Measurements from ENCODE around the gene ABAT.
A peak's percentile ranks its signal among the peaks of the same experiment; 100 is the strongest.

The ABAT gene

GRCh38 chr16:8665529-8665928, 8.9 kb upstream of the ABAT start:
- peaks cover 0 to under 1% of the 10 kb centered on the region in 2 donors for H3K4me1 Mint-ChIP-seq
- no peaks in the 10 kb centered on the region for H3K27me3 Mint-ChIP-seq
- H3K4me3 Mint-ChIP-seq, result no peak overlapping the region
- no peak for DNase-seq
- no peak for ATAC-seq (replicated peaks)
- H3K27ac Mint-ChIP-seq, result no peak overlapping the region
- H3K9me3 Mint-ChIP-seq, result peaks cover 0 to 3% of the 10 kb centered on the region in 2 donors
- H3K36me3 Mint-ChIP-seq, result peaks cover 7 to 15% of the 10 kb centered on the region in 2 donors

GRCh38 chr16:8667492-8667891, 6.9 kb upstream of the ABAT start:
- Mint-ChIP-seq H3K4me3 (no peak overlapping the region), H3K36me3 (peaks cover 7 to 15% of the 10 kb centered on the region in 2 donors), H3K27ac (no peak overlapping the region), H3K9me3 (peaks cover 0 to 3% of the 10 kb centered on the region in 2 donors), H3K27me3 (no peaks in the 10 kb centered on the region), H3K4me1 (no peaks in the 10 kb centered on the region)
- DNase-seq (no peak), ATAC-seq (replicated peaks) (no peak)

- Mint-ChIP-seq H3K9me3 (peaks cover 0 to 3% of the 10 kb centered on the region in 2 donors), H3K4me1 (no peaks in the 10 kb centered on the region), H3K36me3 (peaks cover 7 to 15% of the 10 kb centered on the region in 2 donors), H3K27ac (no peak overlapping the region), H3K4me3 (no peak overlapping the region), H3K27me3 (no peaks in the 10 kb centered on the region)
- no peak for DNase-seq
- ATAC-seq (replicated peaks), result no peak
Observed at GRCh38 chr16:8668113-8668512, 6.3 kb upstream of the ABAT start.

- no peak overlapping the region for H3K27ac Mint-ChIP-seq
- H3K9me3 Mint-ChIP-seq, result peaks cover 0 to 3% of the 10 kb centered on the region in 2 donors
- H3K4me3 Mint-ChIP-seq, result no peak overlapping the region
- H3K4me1 Mint-ChIP-seq, result peaks cover 3 to 5% of the 10 kb centered on the region in 2 donors
- DNase-seq (no peak), ATAC-seq (replicated peaks) (no peak)
- peaks cover 7 to 15% of the 10 kb centered on the region in 2 donors for H3K36me3 Mint-ChIP-seq
- H3K27me3 Mint-ChIP-seq, result no peaks in the 10 kb centered on the region
Observed at GRCh38 chr16:8669481-8669880, 4.9 kb upstream of the ABAT start.

- ATAC-seq (replicated peaks) (no peak), DNase-seq (no peak)
- Mint-ChIP-seq H3K27ac (no peak overlapping the region), H3K9me3 (peaks cover 0 to 3% of the 10 kb centered on the region in 2 donors), H3K27me3 (no peaks in the 10 kb centered on the region), H3K4me3 (no peak overlapping the region), H3K36me3 (peaks cover 9 to 13% of the 10 kb centered on the region in 2 donors), H3K4me1 (peaks cover 5 to 9% of the 10 kb centered on the region in 2 donors)
Observed at GRCh38 chr16:8670014-8670560, 4.3 kb upstream of the ABAT start.

GRCh38 chr16:8673611-8674412, 605 bp upstream of the ABAT start:
- Mint-ChIP-seq H3K27ac (peak overlapping the region; percentile 75), H3K4me3 (peak overlapping the region; percentile 95 to 97)
- peak; percentile 52 to 56 for ATAC-seq (replicated peaks)

GRCh38 chr16:8675183-8676159, 1.1 kb downstream of the ABAT start:
- H3K4me1 Mint-ChIP-seq, result peaks cover 25 to 53% of the 10 kb centered on the region in 2 donors
- H3K36me3 Mint-ChIP-seq, result peaks cover 23 to 32% of the 10 kb centered on the region in 2 donors
- H3K27ac Mint-ChIP-seq, result peak overlapping the region; percentile 97
- H3K4me3 Mint-ChIP-seq, result peak overlapping the region; percentile 95 to 97
- no peak for DNase-seq
- ATAC-seq (replicated peaks), result peak; percentile 36 to 54
- H3K27me3 Mint-ChIP-seq, result no peaks in the 10 kb centered on the region
- peaks cover 6 to 8% of the 10 kb centered on the region in 2 donors for H3K9me3 Mint-ChIP-seq

More at GRCh38 chr16:8673611-8674412, 605 bp upstream of the ABAT start:
- no peak for DNase-seq
- Mint-ChIP-seq H3K4me1 (peaks cover 18 to 45% of the 10 kb centered on the region in 2 donors), H3K27me3 (no peaks in the 10 kb centered on the region), H3K9me3 (no peaks in the 10 kb centered on the region), H3K36me3 (peaks cover 10 to 20% of the 10 kb centered on the region in 2 donors)

- Mint-ChIP-seq H3K27ac (peak overlapping the region; percentile 82), H3K27me3 (no peaks in the 10 kb centered on the region), H3K36me3 (peaks cover 23 to 32% of the 10 kb centered on the region in 2 donors), H3K4me3 (peak overlapping the region; percentile 95 to 97), H3K9me3 (peaks cover 6 to 8% of the 10 kb centered on the region in 2 donors), H3K4me1 (peaks cover 25 to 60% of the 10 kb centered on the region in 2 donors)
- ATAC-seq (replicated peaks), result no peak
- DNase-seq, result no peak
Observed at GRCh38 chr16:8676160-8676547, 1.7 kb downstream of the ABAT start.

GRCh38 chr16:8676737-8677375, 2.4 kb downstream of the ABAT start:
- Mint-ChIP-seq H3K27me3 (no peaks in the 10 kb centered on the region), H3K27ac (peak overlapping the region; percentile 59), H3K9me3 (peaks cover 6 to 8% of the 10 kb centered on the region in 2 donors), H3K4me3 (peak overlapping the region in 1 of 2 donors; percentile 95), H3K36me3 (peaks cover 23 to 32% of the 10 kb centered on the region in 2 donors), H3K4me1 (peaks cover 25 to 61% of the 10 kb centered on the region in 2 donors)
- no peak for ATAC-seq (replicated peaks)
- DNase-seq, result no peak

- no peak for DNase-seq
- H3K4me1 Mint-ChIP-seq, result peaks cover 27 to 61% of the 10 kb centered on the region in 2 donors
Observed at GRCh38 chr16:8677481-8677880, 3.1 kb downstream of the ABAT start.

GRCh38 chr16:8678068-8678927, 3.9 kb downstream of the ABAT start:
- peaks cover 6 to 8% of the 10 kb centered on the region in 2 donors for H3K9me3 Mint-ChIP-seq
- H3K27me3 Mint-ChIP-seq, result no peaks in the 10 kb centered on the region
- DNase-seq (no peak), ATAC-seq (replicated peaks) (no peak)
- peaks cover 23 to 39% of the 10 kb centered on the region in 2 donors for H3K36me3 Mint-ChIP-seq
- H3K4me3 Mint-ChIP-seq, result no peak overlapping the region
- H3K27ac Mint-ChIP-seq, result no peak overlapping the region
- H3K4me1 Mint-ChIP-seq, result peaks cover 28 to 65% of the 10 kb centered on the region in 2 donors

More at GRCh38 chr16:8677481-8677880, 3.1 kb downstream of the ABAT start:
- Mint-ChIP-seq H3K27ac (no peak overlapping the region), H3K27me3 (no peaks in the 10 kb centered on the region), H3K36me3 (peaks cover 23 to 34% of the 10 kb centered on the region in 2 donors), H3K9me3 (peaks cover 6 to 8% of the 10 kb centered on the region in 2 donors), H3K4me3 (no peak overlapping the region)
- ATAC-seq (replicated peaks), result no peak

- no peak for DNase-seq
- peaks cover 28 to 46% of the 10 kb centered on the region in 2 donors for H3K36me3 Mint-ChIP-seq
- peaks cover 6 to 8% of the 10 kb centered on the region in 2 donors for H3K9me3 Mint-ChIP-seq
- H3K4me1 Mint-ChIP-seq, result peaks cover 27 to 64% of the 10 kb centered on the region in 2 donors
- no peak overlapping the region for H3K27ac Mint-ChIP-seq
- H3K27me3 Mint-ChIP-seq, result no peaks in the 10 kb centered on the region
- no peak for ATAC-seq (replicated peaks)
- H3K4me3 Mint-ChIP-seq, result no peak overlapping the region
Observed at GRCh38 chr16:8679151-8679550, 4.7 kb downstream of the ABAT start.

All from stimulated activated naive B cell treated with anti-CD40 and anti-IgM and Interleukin-4, amounts not matched to agents 10 μg/mL and 1 μg/mL and 100 μg/mL, for 72 hours (primary cell).